OCI-LY1 (cell line): ENCODE measurements around the gene RHOT1.

Experiments used
- H2AFZ ChIP-seq: fragments of 200-600 bp; sonication (generic), shearing (Covaris generic); 2 replicates; pipeline ENCODE4 v1.6.0; 2014; ENCODE audit warnings: antibody characterized with exemption, mild to moderate bottlenecking, low read length
- H3F3A ChIP-seq: fragments of 200-600 bp; sonication (generic), shearing (Covaris generic); 2 replicates; pipeline ENCODE4 v1.6.0; 2014; ENCODE audit warnings: mild to moderate bottlenecking, antibody characterized with exemption, low read length, moderate library complexity; ENCODE audit not compliant: insufficient read depth
- H3K27ac ChIP-seq: fragments of 200-600 bp; sonication (generic); 2 replicates; pipeline ENCODE4 v1.5.1; 2014; ENCODE audit warnings: low read length, mixed run types, mild to moderate bottlenecking, low read depth; ENCODE audit not compliant: poor library complexity, severe bottlenecking
- H3K27me3 ChIP-seq: fragments of 200-600 bp; sonication (generic); 2 replicates; pipeline ENCODE4 v1.6.0; 2014; ENCODE audit warnings: antibody characterized with exemption, mild to moderate bottlenecking, low read length, moderate library complexity; ENCODE audit not compliant: insufficient read depth
- H3K36me3 ChIP-seq: fragments of 200-600 bp; sonication (generic); 2 replicates; pipeline ENCODE4 v1.6.1; 2014; ENCODE audit warnings: mild to moderate bottlenecking, antibody characterized with exemption, low read length, moderate library complexity, mixed read lengths; ENCODE audit not compliant: insufficient read depth
- H3K4me1 ChIP-seq: fragments of 200-600 bp; sonication (generic); 2 replicates; pipeline ENCODE4 v1.5.1; 2014; ENCODE audit warnings: mild to moderate bottlenecking, low read length, moderate library complexity; ENCODE audit not compliant: insufficient read depth, severe bottlenecking
- H3K4me2 ChIP-seq: fragments of 200-600 bp; sonication (generic), shearing (Covaris generic); 2 replicates; pipeline ENCODE4 v1.6.1; 2014; ENCODE audit warnings: low read length
- H3K4me3 ChIP-seq: fragments of 200-600 bp; sonication (generic); 2 replicates; pipeline ENCODE4 v1.5.1; 2014; ENCODE audit warnings: low read length, low read depth, mild to moderate bottlenecking, mixed read lengths; ENCODE audit not compliant: poor library complexity, severe bottlenecking
- H3K79me2 ChIP-seq: fragments of 200-600 bp; shearing (Covaris generic); 2 replicates; pipeline ENCODE4 v1.6.1; 2016; ENCODE audit warnings: mixed run types, low read length, mixed read lengths; ENCODE audit not compliant: insufficient read depth
- H3K9ac ChIP-seq: fragments of 200-600 bp; sonication (generic), shearing (Covaris generic); 2 replicates; pipeline ENCODE4 v1.6.1; 2014; ENCODE audit warnings: mild to moderate bottlenecking, low read length, mixed read lengths
- H3K9me2 ChIP-seq: fragments of 200-600 bp; sonication (generic), shearing (Covaris generic); 2 replicates; pipeline ENCODE4 v1.6.1; 2014; ENCODE audit warnings: low read depth, mild to moderate bottlenecking, low read length, mixed read lengths
- H3K9me3 ChIP-seq: fragments of 200-600 bp; shearing (Covaris generic); 2 replicates; pipeline ENCODE4 v1.6.1; 2014; ENCODE audit warnings: low read length, mixed read lengths
- H4K20me1 ChIP-seq: fragments of 200-600 bp; sonication (generic), shearing (Covaris generic); 2 replicates; pipeline ENCODE4 v1.6.0; 2016; ENCODE audit warnings: mild to moderate bottlenecking, low read length; ENCODE audit not compliant: insufficient read depth
- CTCF ChIP-seq: fragments of 200-600 bp; sonication (generic), shearing (Covaris generic); IDR thresholded peaks from 2 replicates; pipeline ENCODE4 v1.5.1; 2017; ENCODE audit warnings: mild to moderate bottlenecking, antibody characterized with exemption, low read length, moderate library complexity, mixed read lengths
- EZH2 ChIP-seq: fragments of 200-600 bp; sonication (generic), shearing (Covaris generic); IDR thresholded peaks from 2 replicates; pipeline ENCODE4 v1.8.0; 2017; ENCODE audit warnings: borderline replicate concordance, mixed run types, mild to moderate bottlenecking, antibody characterized with exemption, low read length, moderate library complexity, mixed read lengths

The RHOT1 gene

GRCh38 chr17:32100971-32101631 lies 41.2 kb upstream of the RHOT1 start:
- no peaks in the 10 kb centered on the region for H3K36me3 ChIP-seq
- no peaks in the 10 kb centered on the region for H3K9me3 ChIP-seq
- no peaks in the 10 kb centered on the region for H3K9me2 ChIP-seq
- no peak overlapping the region for H3K27ac ChIP-seq
- TF ChIP-seq EZH2: no peak
- no peak for TF ChIP-seq CTCF
- H4K20me1 ChIP-seq: no peaks in the 10 kb centered on the region
- H3K79me2 ChIP-seq: no peaks in the 10 kb centered on the region
- no peaks in the 10 kb centered on the region for H3F3A ChIP-seq
- no peak overlapping the region for H2AFZ ChIP-seq
- no peaks in the 10 kb centered on the region for H3K27me3 ChIP-seq
- no peak overlapping the region for H3K4me3 ChIP-seq
- no peaks in the 10 kb centered on the region for H3K4me1 ChIP-seq
- no peak overlapping the region for H3K9ac ChIP-seq
- H3K4me2 ChIP-seq: no peak overlapping the region

GRCh38 chr17:32102172-32102571 lies 40.1 kb upstream of the RHOT1 start:
- Histone ChIP-seq H3K9me3 (no peaks in the 10 kb centered on the region), H3K27ac (no peak overlapping the region), H3K36me3 (no peaks in the 10 kb centered on the region), H3F3A (no peaks in the 10 kb centered on the region), H4K20me1 (no peaks in the 10 kb centered on the region), H3K79me2 (no peaks in the 10 kb centered on the region), H3K9ac (no peak overlapping the region), H3K4me2 (no peak overlapping the region), H3K4me1 (peaks cover 6% of the 10 kb centered on the region), H3K4me3 (no peak overlapping the region), H2AFZ (no peak overlapping the region), H3K27me3 (no peaks in the 10 kb centered on the region), H3K9me2 (no peaks in the 10 kb centered on the region)
- TF ChIP-seq CTCF (no peak), EZH2 (no peak)

- Histone ChIP-seq H3K27me3 (no peaks in the 10 kb centered on the region), H3K4me1 (peaks cover 6% of the 10 kb centered on the region), H2AFZ (no peak overlapping the region), H3K36me3 (no peaks in the 10 kb centered on the region), H3K79me2 (no peaks in the 10 kb centered on the region), H3K4me3 (no peak overlapping the region), H3F3A (no peaks in the 10 kb centered on the region), H3K27ac (no peak overlapping the region), H3K9me2 (no peaks in the 10 kb centered on the region), H3K9ac (no peak overlapping the region), H4K20me1 (no peaks in the 10 kb centered on the region), H3K9me3 (no peaks in the 10 kb centered on the region), H3K4me2 (no peak overlapping the region)
- TF ChIP-seq CTCF (no peak), EZH2 (no peak)
These were observed 39.6 kb upstream of the RHOT1 start for GRCh38 chr17:32102646-32103186.
